OCI-LY1 (cell line): ENCODE results near the gene PGF.

Experiments used
- H2AFZ ChIP-seq: fragments of 200-600 bp; sonication (generic), shearing (Covaris generic); 2 replicates; pipeline ENCODE4 v1.6.0; 2014; ENCODE audit warnings: antibody characterized with exemption, mild to moderate bottlenecking, low read length
- H3F3A ChIP-seq: fragments of 200-600 bp; sonication (generic), shearing (Covaris generic); 2 replicates; pipeline ENCODE4 v1.6.0; 2014; ENCODE audit warnings: mild to moderate bottlenecking, antibody characterized with exemption, low read length, moderate library complexity; ENCODE audit not compliant: insufficient read depth
- H3K27ac ChIP-seq: fragments of 200-600 bp; sonication (generic); 2 replicates; pipeline ENCODE4 v1.5.1; 2014; ENCODE audit warnings: low read length, mixed run types, mild to moderate bottlenecking, low read depth; ENCODE audit not compliant: poor library complexity, severe bottlenecking
- H3K27me3 ChIP-seq: fragments of 200-600 bp; sonication (generic); 2 replicates; pipeline ENCODE4 v1.6.0; 2014; ENCODE audit warnings: antibody characterized with exemption, mild to moderate bottlenecking, low read length, moderate library complexity; ENCODE audit not compliant: insufficient read depth
- H3K36me3 ChIP-seq: fragments of 200-600 bp; sonication (generic); 2 replicates; pipeline ENCODE4 v1.6.1; 2014; ENCODE audit warnings: mild to moderate bottlenecking, antibody characterized with exemption, low read length, moderate library complexity, mixed read lengths; ENCODE audit not compliant: insufficient read depth
- H3K4me1 ChIP-seq: fragments of 200-600 bp; sonication (generic); 2 replicates; pipeline ENCODE4 v1.5.1; 2014; ENCODE audit warnings: mild to moderate bottlenecking, low read length, moderate library complexity; ENCODE audit not compliant: insufficient read depth, severe bottlenecking
- H3K4me2 ChIP-seq: fragments of 200-600 bp; sonication (generic), shearing (Covaris generic); 2 replicates; pipeline ENCODE4 v1.6.1; 2014; ENCODE audit warnings: low read length
- H3K4me3 ChIP-seq: fragments of 200-600 bp; sonication (generic); 2 replicates; pipeline ENCODE4 v1.5.1; 2014; ENCODE audit warnings: low read length, low read depth, mild to moderate bottlenecking, mixed read lengths; ENCODE audit not compliant: poor library complexity, severe bottlenecking
- H3K79me2 ChIP-seq: fragments of 200-600 bp; shearing (Covaris generic); 2 replicates; pipeline ENCODE4 v1.6.1; 2016; ENCODE audit warnings: mixed run types, low read length, mixed read lengths; ENCODE audit not compliant: insufficient read depth
- H3K9ac ChIP-seq: fragments of 200-600 bp; sonication (generic), shearing (Covaris generic); 2 replicates; pipeline ENCODE4 v1.6.1; 2014; ENCODE audit warnings: mild to moderate bottlenecking, low read length, mixed read lengths
- H3K9me2 ChIP-seq: fragments of 200-600 bp; sonication (generic), shearing (Covaris generic); 2 replicates; pipeline ENCODE4 v1.6.1; 2014; ENCODE audit warnings: low read depth, mild to moderate bottlenecking, low read length, mixed read lengths
- H3K9me3 ChIP-seq: fragments of 200-600 bp; shearing (Covaris generic); 2 replicates; pipeline ENCODE4 v1.6.1; 2014; ENCODE audit warnings: low read length, mixed read lengths
- H4K20me1 ChIP-seq: fragments of 200-600 bp; sonication (generic), shearing (Covaris generic); 2 replicates; pipeline ENCODE4 v1.6.0; 2016; ENCODE audit warnings: mild to moderate bottlenecking, low read length; ENCODE audit not compliant: insufficient read depth
- EZH2 ChIP-seq: fragments of 200-600 bp; sonication (generic), shearing (Covaris generic); IDR thresholded peaks from 2 replicates; pipeline ENCODE4 v1.8.0; 2017; ENCODE audit warnings: borderline replicate concordance, mixed run types, mild to moderate bottlenecking, antibody characterized with exemption, low read length, moderate library complexity, mixed read lengths
- TF ChIP-seq, protein P1 (sequence below): fragments of 200-600 bp; sonication (generic), shearing (Covaris generic); IDR thresholded peaks from 2 replicates; pipeline ENCODE4 v1.5.1; 2017; ENCODE audit warnings: mild to moderate bottlenecking, antibody characterized with exemption, low read length, moderate library complexity, mixed read lengths

Gene PGF

DNA sequence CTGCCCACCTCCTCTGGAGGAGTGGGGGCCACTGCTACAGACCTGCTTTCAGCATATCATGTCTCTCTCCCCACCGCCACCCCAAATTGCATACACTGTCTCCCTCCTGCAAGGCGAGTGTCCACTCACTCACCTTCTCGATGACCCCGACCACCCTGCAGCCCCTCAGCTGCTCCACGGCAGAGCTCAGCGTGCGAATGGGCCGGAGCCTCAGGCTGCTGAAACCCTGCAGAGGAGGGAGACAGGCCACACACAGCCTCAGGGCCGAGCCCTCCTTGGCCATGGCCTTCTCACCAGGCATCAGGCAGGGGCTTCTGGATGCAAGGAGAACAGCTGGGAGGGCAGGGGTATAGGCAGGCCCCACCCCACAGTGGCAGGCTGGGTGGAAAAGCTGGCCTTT is 37.0 kb downstream of the PGF start:
- Histone ChIP-seq H2AFZ (no peak overlapping the region), H3K9me3 (no peaks in the 10 kb centered on the region), H3K4me2 (no peak overlapping the region), H3K4me1 (peaks cover 8% of the 10 kb centered on the region), H3K27ac (no peak overlapping the region), H3F3A (no peaks in the 10 kb centered on the region), H3K27me3 (no peaks in the 10 kb centered on the region; the same call in 1 of the 2 replicates), H3K9me2 (no peaks in the 10 kb centered on the region), H4K20me1 (no peaks in the 10 kb centered on the region), H3K4me3 (no peak overlapping the region), H3K36me3 (no peaks in the 10 kb centered on the region), H3K79me2 (no peaks in the 10 kb centered on the region), H3K9ac (no peak overlapping the region)
- no peak for TF ChIP-seq EZH2
- TF ChIP-seq, protein P1, sequence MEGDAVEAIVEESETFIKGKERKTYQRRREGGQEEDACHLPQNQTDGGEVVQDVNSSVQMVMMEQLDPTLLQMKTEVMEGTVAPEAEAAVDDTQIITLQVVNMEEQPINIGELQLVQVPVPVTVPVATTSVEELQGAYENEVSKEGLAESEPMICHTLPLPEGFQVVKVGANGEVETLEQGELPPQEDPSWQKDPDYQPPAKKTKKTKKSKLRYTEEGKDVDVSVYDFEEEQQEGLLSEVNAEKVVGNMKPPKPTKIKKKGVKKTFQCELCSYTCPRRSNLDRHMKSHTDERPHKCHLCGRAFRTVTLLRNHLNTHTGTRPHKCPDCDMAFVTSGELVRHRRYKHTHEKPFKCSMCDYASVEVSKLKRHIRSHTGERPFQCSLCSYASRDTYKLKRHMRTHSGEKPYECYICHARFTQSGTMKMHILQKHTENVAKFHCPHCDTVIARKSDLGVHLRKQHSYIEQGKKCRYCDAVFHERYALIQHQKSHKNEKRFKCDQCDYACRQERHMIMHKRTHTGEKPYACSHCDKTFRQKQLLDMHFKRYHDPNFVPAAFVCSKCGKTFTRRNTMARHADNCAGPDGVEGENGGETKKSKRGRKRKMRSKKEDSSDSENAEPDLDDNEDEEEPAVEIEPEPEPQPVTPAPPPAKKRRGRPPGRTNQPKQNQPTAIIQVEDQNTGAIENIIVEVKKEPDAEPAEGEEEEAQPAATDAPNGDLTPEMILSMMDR, result no peak

DNA sequence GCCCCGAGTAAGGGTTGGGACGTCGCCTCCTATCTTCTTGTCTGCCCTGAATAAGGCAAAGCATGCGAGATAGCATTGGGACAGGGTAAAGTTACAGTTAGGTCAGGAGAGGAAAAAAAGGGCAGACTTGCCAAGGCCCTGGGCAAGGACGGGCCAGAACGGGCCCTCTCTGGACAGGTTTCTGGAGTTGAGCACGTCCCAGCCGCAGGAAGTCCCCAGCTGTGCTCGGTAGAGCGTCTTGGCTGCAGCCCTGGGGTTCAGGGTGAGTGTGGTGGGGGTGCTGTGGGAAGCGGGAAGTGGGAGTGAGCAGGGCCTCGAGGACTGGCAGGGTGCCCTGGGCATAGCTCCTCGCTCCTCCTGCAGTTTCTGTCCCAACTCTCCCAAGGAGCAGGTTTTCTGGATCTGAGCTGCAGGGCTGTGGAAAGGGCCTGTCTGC is 37.7 kb downstream of the PGF start:
- H3K4me2 ChIP-seq, result no peak overlapping the region
- H3K9me3 ChIP-seq, result no peaks in the 10 kb centered on the region
- no peak overlapping the region for H3K27ac ChIP-seq
- H3K9me2 ChIP-seq, result no peaks in the 10 kb centered on the region
- no peak overlapping the region for H3K4me3 ChIP-seq
- H3K79me2 ChIP-seq, result no peaks in the 10 kb centered on the region
- peaks cover 5% of the 10 kb centered on the region for H3K4me1 ChIP-seq
- no peak overlapping the region for H3K9ac ChIP-seq
- H3K36me3 ChIP-seq, result no peaks in the 10 kb centered on the region
- no peaks in the 10 kb centered on the region; the same call in 1 of the 2 replicates for H3K27me3 ChIP-seq
- H3F3A ChIP-seq, result no peaks in the 10 kb centered on the region
- no peak overlapping the region for H2AFZ ChIP-seq
- no peak for TF ChIP-seq EZH2
- TF ChIP-seq, protein P1, result no peak
- no peaks in the 10 kb centered on the region for H4K20me1 ChIP-seq

DNA sequence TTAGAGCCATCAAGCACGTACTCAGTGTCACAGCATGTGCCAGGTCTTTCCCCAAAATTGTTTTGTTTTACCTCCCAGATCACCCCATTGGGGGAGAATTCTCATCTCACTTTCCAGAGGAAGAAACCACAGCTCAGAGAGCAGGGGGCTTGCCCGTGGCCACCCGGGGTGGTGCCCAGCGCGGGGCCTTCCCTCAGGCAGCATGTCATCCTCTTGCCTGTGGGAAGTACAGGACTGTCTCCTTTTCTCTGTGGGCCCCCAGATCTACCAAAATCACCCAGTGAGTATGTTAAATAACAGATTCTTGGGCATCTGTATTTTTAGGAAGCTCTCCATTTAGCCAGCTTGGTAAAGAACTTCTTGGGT is 38.2 kb downstream of the PGF start:
- no peaks in the 10 kb centered on the region for H3F3A ChIP-seq

More for the DNA sequence above, 38.2 kb downstream of the PGF start:
- H3K9me3 ChIP-seq, result no peaks in the 10 kb centered on the region
- TF ChIP-seq, protein P1, result no peak
- no peak for TF ChIP-seq EZH2
- H3K9me2 ChIP-seq, result no peaks in the 10 kb centered on the region
- H3K27me3 ChIP-seq, result no peaks in the 10 kb centered on the region; the same call in 1 of the 2 replicates
- H3K27ac ChIP-seq, result no peak overlapping the region
- no peak overlapping the region for H3K9ac ChIP-seq
- no peaks in the 10 kb centered on the region for H3K4me1 ChIP-seq
- no peak overlapping the region for H3K4me3 ChIP-seq
- no peak overlapping the region for H3K4me2 ChIP-seq
- H3K79me2 ChIP-seq, result no peaks in the 10 kb centered on the region
- no peaks in the 10 kb centered on the region for H4K20me1 ChIP-seq
- no peaks in the 10 kb centered on the region for H3K36me3 ChIP-seq
- no peak overlapping the region for H2AFZ ChIP-seq
